ENCODE data around the gene RTN4R.
"Not testable (repeated sequence)": the region's sequence is repeated elsewhere in the genome, so short reads cannot be mapped to it uniquely, and the experiment has no call there.

RTN4R gene

GRCh38 chr22:20268279-20269012 lies at the start of gene RTN4R:
TSS of gene RTN4R (minus strand) at chr22:20268318. CDS start at chr22:20268092, 226 bp downstream.
- DNase-seq: no peak

- DNase-seq: not testable (repeated sequence)
These were observed 49.4 kb upstream of the RTN4R start for GRCh38 chr22:20317402-20318042.

GRCh38 chr22:20316844-20317401 lies 48.8 kb upstream of the RTN4R start:
- no peak for DNase-seq

- DNase-seq: no peak
These were observed 48.2 kb upstream of the RTN4R start for GRCh38 chr22:20316217-20316843.

- no peak for DNase-seq
These were observed 47.5 kb upstream of the RTN4R start for GRCh38 chr22:20315337-20316216.

- DNase-seq: not testable (repeated sequence)
These were observed 46.7 kb upstream of the RTN4R start for GRCh38 chr22:20314741-20315336.

- not testable (repeated sequence) for DNase-seq
These were observed 46.1 kb upstream of the RTN4R start for GRCh38 chr22:20314206-20314605.

- not testable (repeated sequence) for DNase-seq
These were observed 45.4 kb upstream of the RTN4R start for GRCh38 chr22:20313306-20314077.

- DNase-seq: no peak
These were observed 44.5 kb upstream of the RTN4R start for GRCh38 chr22:20312396-20313191.

GRCh38 chr22:20311249-20312062 lies 43.3 kb upstream of the RTN4R start:
- DNase-seq: not testable (repeated sequence)

GRCh38 chr22:20310773-20311172 lies 42.7 kb upstream of the RTN4R start:
- not testable (repeated sequence) for DNase-seq

- DNase-seq: not testable (repeated sequence)
These were observed 42.1 kb upstream of the RTN4R start for GRCh38 chr22:20310180-20310579.

GRCh38 chr22:20308806-20309650 lies 40.9 kb upstream of the RTN4R start:
- not testable (repeated sequence) for DNase-seq

- not testable (repeated sequence) for DNase-seq
These were observed 39.6 kb upstream of the RTN4R start for GRCh38 chr22:20307448-20308447.

GRCh38 chr22:20306646-20307447 lies 38.7 kb upstream of the RTN4R start:
- not testable (repeated sequence) for DNase-seq
